Measurements from ENCODE around the gene ITGAL. TPM values are rescaled to one million over a fixed set of nuclear protein-coding genes. Genes with fewer than 3 reads are reported as not detected.
A peak's percentile ranks its signal among the peaks of the same experiment; 100 is the strongest.

ITGAL gene
- total and polyA plus RNA-seq, 2 of the 13 experiments (the other 11 are each of a cell fraction or from before 2014, with no cell fraction given): 0.86 to 1.2 TPM

DNA sequence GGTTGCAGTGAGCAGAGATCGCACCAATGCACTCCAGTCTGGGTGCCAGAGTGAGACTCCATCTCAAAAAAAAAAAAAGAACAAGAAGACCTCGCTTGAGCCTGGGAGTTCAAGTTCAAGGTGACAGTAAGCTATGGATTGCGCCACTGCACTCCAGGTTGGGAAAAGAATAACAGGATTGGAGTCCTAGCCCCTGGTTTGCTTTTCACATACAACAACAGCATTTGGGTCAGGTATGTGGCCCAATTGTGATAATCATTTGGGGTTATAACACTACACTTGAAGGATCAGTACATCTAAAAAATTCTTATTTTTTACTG, 23.5 kb upstream of the ITGAL start (continued):
- TF ChIP-seq, protein P1, sequence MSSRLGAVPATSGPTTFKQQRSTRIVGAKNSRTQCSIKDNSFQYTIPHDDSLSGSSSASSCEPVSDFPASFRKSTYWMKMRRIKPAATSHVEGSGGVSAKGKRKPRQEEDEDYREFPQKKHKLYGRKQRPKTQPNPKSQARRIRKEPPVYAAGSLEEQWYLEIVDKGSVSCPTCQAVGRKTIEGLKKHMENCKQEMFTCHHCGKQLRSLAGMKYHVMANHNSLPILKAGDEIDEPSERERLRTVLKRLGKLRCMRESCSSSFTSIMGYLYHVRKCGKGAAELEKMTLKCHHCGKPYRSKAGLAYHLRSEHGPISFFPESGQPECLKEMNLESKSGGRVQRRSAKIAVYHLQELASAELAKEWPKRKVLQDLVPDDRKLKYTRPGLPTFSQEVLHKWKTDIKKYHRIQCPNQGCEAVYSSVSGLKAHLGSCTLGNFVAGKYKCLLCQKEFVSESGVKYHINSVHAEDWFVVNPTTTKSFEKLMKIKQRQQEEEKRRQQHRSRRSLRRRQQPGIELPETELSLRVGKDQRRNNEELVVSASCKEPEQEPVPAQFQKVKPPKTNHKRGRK (CRISPR knock-in tag; IDR thresholded peaks at IDR 0.05): no peak
- no peak for TF ChIP-seq MTF1 (CRISPR knock-in tag; IDR thresholded peaks at IDR 0.05)
- TF ChIP-seq, protein P2, sequence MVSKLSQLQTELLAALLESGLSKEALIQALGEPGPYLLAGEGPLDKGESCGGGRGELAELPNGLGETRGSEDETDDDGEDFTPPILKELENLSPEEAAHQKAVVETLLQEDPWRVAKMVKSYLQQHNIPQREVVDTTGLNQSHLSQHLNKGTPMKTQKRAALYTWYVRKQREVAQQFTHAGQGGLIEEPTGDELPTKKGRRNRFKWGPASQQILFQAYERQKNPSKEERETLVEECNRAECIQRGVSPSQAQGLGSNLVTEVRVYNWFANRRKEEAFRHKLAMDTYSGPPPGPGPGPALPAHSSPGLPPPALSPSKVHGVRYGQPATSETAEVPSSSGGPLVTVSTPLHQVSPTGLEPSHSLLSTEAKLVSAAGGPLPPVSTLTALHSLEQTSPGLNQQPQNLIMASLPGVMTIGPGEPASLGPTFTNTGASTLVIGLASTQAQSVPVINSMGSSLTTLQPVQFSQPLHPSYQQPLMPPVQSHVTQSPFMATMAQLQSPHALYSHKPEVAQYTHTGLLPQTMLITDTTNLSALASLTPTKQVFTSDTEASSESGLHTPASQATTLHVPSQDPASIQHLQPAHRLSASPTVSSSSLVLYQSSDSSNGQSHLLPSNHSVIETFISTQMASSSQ (IDR thresholded peaks at IDR 0.05; ENCODE audit: low read depth): peak; percentile 39; the same call in 1 of the 2 replicates
- TF ChIP-seq, protein P2 (CRISPR knock-in tag; IDR thresholded peaks at IDR 0.05; ENCODE audit: borderline replicate concordance): no peak
- peak; percentile 52; the same call in 1 of the 2 replicates for TF ChIP-seq ZNF460 (CRISPR knock-in tag; IDR thresholded peaks at IDR 0.05; ENCODE audit: borderline replicate concordance)
- TF ChIP-seq, protein P3, sequence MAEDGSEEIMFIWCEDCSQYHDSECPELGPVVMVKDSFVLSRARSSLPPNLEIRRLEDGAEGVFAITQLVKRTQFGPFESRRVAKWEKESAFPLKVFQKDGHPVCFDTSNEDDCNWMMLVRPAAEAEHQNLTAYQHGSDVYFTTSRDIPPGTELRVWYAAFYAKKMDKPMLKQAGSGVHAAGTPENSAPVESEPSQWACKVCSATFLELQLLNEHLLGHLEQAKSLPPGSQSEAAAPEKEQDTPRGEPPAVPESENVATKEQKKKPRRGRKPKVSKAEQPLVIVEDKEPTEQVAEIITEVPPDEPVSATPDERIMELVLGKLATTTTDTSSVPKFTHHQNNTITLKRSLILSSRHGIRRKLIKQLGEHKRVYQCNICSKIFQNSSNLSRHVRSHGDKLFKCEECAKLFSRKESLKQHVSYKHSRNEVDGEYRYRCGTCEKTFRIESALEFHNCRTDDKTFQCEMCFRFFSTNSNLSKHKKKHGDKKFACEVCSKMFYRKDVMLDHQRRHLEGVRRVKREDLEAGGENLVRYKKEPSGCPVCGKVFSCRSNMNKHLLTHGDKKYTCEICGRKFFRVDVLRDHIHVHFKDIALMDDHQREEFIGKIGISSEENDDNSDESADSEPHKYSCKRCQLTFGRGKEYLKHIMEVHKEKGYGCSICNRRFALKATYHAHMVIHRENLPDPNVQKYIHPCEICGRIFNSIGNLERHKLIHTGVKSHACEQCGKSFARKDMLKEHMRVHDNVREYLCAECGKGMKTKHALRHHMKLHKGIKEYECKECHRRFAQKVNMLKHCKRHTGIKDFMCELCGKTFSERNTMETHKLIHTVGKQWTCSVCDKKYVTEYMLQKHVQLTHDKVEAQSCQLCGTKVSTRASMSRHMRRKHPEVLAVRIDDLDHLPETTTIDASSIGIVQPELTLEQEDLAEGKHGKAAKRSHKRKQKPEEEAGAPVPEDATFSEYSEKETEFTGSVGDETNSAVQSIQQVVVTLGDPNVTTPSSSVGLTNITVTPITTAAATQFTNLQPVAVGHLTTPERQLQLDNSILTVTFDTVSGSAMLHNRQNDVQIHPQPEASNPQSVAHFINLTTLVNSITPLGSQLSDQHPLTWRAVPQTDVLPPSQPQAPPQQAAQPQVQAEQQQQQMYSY (CRISPR knock-in tag; IDR thresholded peaks at IDR 0.05): 0 out of 2 replicates have a peak, but pooled peaks have one; percentile 42
- TF ChIP-seq MAFK (conservative IDR thresholded peaks at IDR 0.05 in 1 of 2, IDR thresholded peaks at IDR 0.05 in 1 of 2; ENCODE audit: low read length in 2 of 2): no peak
- TF ChIP-seq FOXA3 (CRISPR knock-in tag; IDR thresholded peaks at IDR 0.05): peak; percentile 77
- no peak for TF ChIP-seq ZNF619 (CRISPR knock-in tag; IDR thresholded peaks at IDR 0.05)
- TF ChIP-seq CEBPG (CRISPR knock-in tag; IDR thresholded peaks at IDR 0.05): peak; percentile 95
- peak; percentile 63; the same call in 1 of the 2 replicates for TF ChIP-seq HDAC2 (CRISPR knock-in tag; IDR thresholded peaks at IDR 0.05)
- peak; percentile 90; the same call in 1 of the 2 replicates for TF ChIP-seq FOXK1 (CRISPR knock-in tag; IDR thresholded peaks at IDR 0.05; ENCODE audit: borderline replicate concordance, low read depth)
- peak; percentile 16; the same call in 1 of the 2 replicates for TF ChIP-seq ZNF772 (CRISPR knock-in tag; IDR thresholded peaks at IDR 0.05)
- TF ChIP-seq HOXA9 (CRISPR knock-in tag; IDR thresholded peaks at IDR 0.05; ENCODE audit: borderline replicate concordance): no peak
- no peak for TF ChIP-seq ARHGAP35 (CRISPR knock-in tag; IDR thresholded peaks at IDR 0.05; ENCODE audit: borderline replicate concordance)
- no peak for TF ChIP-seq MAFF (IDR thresholded peaks at IDR 0.05; ENCODE audit: low read depth, low read length)
- peak; percentile 78 for TF ChIP-seq FOXO1 (CRISPR knock-in tag; IDR thresholded peaks at IDR 0.05)
- TF ChIP-seq KDM3A (CRISPR knock-in tag; IDR thresholded peaks at IDR 0.05; ENCODE audit: low read depth): peak; percentile 72; the same call in 1 of the 2 replicates
- 0 out of 2 replicates have a peak, but pooled peaks have one; percentile 18 for TF ChIP-seq KDM4B (CRISPR knock-in tag; IDR thresholded peaks at IDR 0.05)
